Ramos (cell line): ENCODE data around the gene SH2D5.
"Not testable (repeated sequence)": the region's sequence is repeated elsewhere in the genome, so short reads cannot be mapped to it uniquely, and the experiment has no call there.

ENCODE experiments used
- in situ Hi-C: fragments of 300-500 bp; cut with MboI; formaldehyde crosslinking; loops from one replicate; pipeline ENCODE4 v1.14.3; 2022; ENCODE audit warnings: low sequenced_read_pairs; ENCODE audit not compliant: unreplicated experiment

The SH2D5 gene

GRCh38 chr1:20699558-20699957, 32.9 kb downstream of the SH2D5 start:
- in situ Hi-C loops = loop anchor here (5.0 kb wide), 1 partner anchor 493 kb away; no protein-coding TSS in a partner anchor

GRCh38 chr1:20698195-20698910, 34.1 kb downstream of the SH2D5 start:
- in situ Hi-C loops = loop anchor here (5.0 kb wide), 1 partner anchor 494 kb away; no protein-coding TSS in a partner anchor

- in situ Hi-C loops = loop anchor here (5.0 kb wide), 1 partner anchor 495 kb away; no protein-coding TSS in a partner anchor
These were observed 34.9 kb downstream of the SH2D5 start for GRCh38 chr1:20697563-20697962.

- in situ Hi-C loops = loop anchor here (5.0 kb wide), 1 partner anchor 496 kb away; no protein-coding TSS in a partner anchor
These were observed 35.8 kb downstream of the SH2D5 start for GRCh38 chr1:20696397-20697333.

DNA sequence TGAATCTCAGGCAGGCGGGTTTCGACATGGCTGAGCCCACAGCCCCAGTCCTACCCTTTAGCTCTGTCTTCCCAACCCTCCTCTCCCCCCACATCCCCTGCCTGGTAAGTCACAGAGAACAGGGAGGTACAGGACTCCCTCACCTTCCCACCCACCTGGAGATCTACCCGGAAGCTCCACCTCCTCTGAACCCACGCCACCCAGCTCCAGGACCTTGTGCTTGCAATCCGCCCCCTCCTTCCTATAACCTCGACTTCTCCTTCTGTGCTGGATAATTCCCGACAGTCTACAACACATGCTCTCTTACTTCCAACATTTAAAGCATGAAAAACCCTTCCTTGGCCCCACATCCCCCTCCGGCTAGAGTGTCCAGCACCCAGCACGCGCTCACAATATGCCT, 37.0 kb downstream of the SH2D5 start:
- in situ Hi-C loops = loop anchor here (5.0 kb wide), 1 partner anchor 497 kb away; no protein-coding TSS in a partner anchor

- in situ Hi-C loops = no loop called here
These were observed 38.9 kb downstream of the SH2D5 start for GRCh38 chr1:20693623-20694022.

DNA sequence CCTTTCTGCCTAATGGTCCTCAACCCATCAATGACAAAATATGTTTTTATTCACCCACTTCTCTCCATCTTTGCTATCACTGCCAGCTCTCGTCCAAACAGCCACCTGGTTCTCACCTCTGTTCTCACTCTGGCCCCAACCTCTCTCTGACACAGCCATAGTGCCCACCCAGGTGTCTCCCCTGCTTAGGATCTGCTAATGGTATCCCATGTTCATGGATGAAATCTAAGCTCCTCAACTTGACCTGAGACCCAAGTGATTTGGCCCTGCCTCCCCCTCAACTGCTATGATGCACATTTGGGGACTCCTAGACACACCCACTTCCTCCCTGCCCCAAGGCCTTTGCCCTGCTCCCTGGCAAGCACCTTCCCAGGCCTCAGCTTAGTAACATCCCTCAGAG, 40.6 kb downstream of the SH2D5 start:
- in situ Hi-C loops = no loop called here

DNA sequence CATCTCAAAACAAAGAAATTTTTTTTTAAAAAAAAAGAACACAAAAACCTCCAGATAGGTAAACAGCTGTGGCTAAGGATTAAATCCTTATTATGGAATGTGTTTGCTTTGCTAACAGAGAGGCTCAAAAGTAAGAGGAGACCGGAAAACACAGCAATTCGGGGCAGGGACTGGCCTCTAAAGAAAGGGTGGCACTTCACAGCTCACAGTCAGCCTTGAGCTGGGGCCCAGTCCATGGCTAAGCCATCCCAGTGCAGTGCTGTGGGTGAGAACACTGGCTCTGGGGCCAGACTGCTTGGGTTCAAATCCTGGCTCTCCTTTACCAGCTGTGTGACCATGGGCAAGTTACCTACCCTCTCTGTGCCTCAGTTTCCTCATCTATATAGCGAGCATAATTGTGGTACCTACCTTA, 42.9 kb downstream of the SH2D5 start:
- in situ Hi-C loops = no loop called here

DNA sequence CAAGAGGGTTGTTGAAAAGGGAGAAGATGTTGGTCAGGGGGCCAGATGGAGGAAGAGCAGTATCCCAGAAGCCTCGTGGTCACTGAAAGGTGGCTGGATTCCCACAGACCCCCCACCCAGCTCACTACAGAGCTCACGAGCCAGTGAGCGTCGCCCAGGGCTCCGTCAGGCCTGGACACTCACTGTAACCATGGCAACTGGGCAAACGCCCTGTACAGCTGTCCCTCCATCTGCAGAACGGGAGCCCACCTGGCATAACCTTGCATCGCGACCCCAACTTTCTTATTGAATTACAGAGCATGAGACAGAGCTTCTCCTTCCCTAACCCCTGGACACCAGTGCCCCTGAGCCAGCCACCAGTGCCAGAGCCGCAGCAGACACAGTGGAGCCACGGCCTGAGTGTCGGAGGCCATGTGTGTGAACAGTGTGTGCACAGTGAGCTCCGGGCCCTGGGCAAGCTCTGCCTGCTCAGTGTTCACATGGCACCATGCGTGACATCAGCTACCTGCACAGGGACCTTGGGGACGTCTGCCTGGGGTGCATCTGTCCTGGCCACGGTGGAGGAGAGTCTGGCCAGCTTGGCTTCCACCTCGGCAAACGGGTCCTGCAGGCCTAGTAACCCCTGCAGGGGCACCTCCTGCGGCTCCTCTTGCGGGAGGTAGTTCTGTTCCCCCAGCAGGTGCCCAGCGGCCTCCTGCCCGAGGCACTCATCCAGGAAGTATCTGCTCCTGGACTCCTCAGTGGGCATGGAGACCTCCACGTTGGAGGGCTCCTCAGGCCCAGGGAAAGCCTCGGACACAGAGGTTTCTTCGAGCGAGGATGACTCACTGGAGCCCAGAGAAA, 45.4 kb downstream of the SH2D5 start:
- in situ Hi-C loops = no loop called here

DNA sequence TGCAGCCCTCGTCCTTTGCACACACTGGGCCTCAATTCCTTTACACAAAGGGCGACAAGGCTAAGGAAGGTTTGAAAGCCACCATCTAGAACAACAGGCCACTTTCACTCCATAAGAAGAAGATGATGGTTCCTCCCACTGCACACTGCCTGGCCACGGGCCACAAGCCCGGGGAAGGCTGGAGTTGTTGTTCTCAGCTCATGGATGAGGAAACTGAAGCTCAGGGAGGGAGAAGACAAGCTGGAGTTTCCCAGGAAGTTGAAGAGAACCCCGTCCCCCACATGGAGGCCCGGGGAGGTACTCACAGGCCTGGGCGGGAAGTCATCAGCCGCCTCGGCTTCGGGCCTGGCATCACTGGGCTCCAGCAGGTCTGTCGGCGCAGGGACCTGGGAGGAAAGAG, 46.8 kb downstream of the SH2D5 start:
- in situ Hi-C loops = no loop called here

DNA sequence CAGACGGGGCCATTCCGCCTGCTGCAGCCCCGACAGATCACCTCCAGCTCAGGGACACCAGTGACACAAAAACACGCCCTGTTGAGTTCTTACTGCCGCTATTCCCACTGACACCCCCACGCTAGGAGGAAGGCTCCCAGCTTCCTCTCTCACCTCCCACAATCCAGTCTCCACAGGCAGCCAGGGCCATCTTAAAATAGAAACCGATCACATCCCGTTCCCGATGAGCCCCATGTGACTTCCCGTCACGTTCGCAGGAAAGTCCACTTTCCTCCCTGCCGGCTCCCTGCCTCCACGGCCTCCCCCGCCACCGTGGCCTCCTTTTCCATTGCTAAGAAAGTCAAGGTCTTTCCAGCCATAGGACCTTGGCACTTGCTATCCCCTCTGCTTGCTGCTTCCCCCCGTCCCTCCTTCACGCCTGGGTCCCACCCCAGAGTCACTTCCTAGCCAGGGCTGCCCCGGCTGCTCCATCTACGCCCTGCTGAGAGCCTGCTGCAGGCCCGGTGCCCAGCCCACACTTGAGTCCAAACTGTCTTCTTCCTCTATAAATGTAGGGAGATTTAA, 47.3 kb downstream of the SH2D5 start:
- in situ Hi-C loops = no loop called here

DNA sequence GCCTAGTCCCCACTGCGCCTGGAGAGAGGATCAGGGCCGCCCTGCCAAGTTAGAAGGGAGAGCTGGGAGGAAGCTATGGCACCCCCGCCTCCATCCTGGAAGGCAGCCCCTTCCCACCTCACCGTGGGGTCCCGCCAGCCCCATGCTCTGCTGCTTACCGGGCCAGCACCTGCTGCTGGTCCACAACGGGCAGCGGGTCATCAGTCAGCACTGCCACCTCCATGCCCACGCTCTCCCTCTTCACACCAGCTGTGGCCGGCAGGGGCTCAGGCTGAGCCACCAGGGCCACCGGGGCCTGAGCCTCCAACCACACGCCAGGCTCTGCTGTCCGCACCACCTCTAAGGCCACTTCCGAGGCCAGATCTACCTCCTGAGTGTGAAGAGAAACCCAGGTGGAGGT, 47.9 kb downstream of the SH2D5 start:
- in situ Hi-C loops = no loop called here

DNA sequence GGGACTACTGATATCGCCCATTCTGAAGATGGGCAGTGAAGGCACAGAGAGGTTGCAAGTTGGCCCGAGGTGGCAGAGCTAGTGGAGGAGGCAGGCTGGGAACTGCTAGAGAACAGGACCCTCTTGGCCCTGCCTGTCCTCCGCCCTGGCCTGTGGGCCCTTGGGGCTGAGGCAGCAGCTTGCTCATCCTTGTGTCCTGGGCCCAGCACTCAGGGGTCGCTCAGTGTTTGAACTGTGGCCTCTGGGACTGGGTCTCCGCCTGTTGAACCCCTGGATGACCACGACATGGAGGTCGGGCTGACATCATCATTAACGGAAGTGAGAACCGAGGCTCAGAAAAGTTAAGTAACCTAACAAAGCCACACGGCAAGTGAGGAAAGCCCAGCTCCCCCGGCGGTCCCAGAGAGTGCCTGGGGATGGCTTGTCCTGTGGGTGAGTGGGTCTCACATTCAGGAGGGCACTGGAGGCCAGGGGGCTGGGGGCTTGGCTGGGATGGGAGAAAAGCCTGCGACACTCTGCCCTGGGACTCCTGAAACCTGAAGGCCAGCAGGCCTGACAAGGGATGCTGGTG, 48.4 kb downstream of the SH2D5 start:
- in situ Hi-C loops = no loop called here

GRCh38 chr1:20683614-20684013, 48.9 kb downstream of the SH2D5 start:
- in situ Hi-C loops = no loop called here

- in situ Hi-C loops = no loop called here
These were observed 49.8 kb downstream of the SH2D5 start for GRCh38 chr1:20682571-20683236.

DNA sequence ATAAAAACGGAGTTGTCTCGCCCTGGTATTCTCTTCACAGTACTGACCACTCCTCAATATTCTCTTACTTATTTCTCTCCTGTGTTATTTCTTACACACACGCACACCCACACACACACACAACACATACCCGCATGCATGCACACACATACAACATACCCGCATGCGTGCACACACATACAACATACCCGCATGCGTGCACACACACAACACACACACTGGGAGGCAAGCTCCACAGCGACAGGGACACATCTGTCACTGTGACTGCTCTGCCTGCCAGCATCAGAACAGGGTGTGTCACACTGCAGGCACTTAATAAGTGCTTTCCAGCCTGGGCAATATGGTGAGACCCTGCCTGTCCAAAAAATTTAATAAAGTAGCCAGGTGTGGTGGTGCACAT, 50.5 kb downstream of the SH2D5 start:
- in situ Hi-C loops = no loop called here

DNA sequence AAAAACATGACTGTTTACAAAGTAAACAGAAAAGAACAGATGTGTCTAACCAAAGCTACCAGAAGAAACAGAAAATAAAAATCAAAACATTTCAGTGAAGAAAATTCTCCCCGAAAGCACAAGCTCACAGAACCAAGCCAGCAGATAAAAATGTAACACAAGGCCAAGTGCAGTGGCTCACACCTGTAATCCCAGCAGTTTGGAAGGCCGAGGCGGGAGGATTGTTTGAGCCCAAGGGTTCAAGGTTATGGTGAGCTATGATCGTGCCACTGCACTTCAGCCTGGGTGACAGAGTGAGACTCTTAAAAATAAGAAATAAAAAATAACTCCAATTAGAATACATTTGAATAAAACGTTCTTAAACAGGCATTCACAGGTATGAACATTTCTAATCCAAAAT, 52.2 kb downstream of the SH2D5 start:
- in situ Hi-C loops = no loop called here

DNA sequence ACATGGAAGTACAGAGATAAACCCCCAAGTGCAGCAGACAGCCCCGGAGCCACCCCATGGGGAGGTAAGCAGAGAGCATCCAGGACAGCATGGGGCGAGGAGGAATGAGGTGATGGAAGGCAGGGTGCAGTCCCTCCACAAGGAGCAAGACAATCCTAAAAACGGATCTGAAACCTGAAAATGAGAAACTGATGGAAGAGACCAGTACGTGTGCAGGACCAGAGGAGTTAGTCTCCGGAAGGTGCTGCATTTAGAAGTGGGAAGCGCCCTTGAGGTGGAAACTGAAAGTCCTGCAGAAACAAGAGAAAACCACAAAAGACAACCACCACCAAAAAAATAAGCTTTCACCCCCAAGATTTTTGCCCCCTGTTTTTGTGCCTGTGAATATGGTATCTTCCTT, 53.9 kb downstream of the SH2D5 start:
- in situ Hi-C loops = no loop called here

DNA sequence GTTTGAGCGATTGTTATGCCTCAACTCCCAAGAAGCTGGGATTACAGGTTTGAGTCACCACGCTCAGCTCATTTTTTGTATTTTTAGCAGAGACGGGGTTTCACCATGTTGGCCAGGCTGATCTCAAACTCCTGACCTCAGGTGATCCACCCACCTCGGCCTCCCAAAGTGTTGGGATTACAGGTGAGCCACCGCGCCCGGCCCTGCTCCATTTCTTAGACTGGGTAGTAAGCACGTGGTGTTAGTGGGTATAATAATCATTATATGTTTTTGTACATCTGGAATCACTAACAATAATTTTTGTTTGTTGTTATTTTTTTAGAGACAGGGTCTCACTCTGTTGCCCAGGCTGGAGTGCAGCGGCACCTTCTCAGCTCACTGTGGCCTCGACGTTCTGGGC, 58.9 kb downstream of the SH2D5 start:
- in situ Hi-C loops = not testable (repeated sequence)
